Measurements from ENCODE around the gene GAS7.
"Not testable (repeated sequence)": the region's sequence is repeated elsewhere in the genome, so short reads cannot be mapped to it uniquely, and the experiment has no call there.

The GAS7 gene

DNA sequence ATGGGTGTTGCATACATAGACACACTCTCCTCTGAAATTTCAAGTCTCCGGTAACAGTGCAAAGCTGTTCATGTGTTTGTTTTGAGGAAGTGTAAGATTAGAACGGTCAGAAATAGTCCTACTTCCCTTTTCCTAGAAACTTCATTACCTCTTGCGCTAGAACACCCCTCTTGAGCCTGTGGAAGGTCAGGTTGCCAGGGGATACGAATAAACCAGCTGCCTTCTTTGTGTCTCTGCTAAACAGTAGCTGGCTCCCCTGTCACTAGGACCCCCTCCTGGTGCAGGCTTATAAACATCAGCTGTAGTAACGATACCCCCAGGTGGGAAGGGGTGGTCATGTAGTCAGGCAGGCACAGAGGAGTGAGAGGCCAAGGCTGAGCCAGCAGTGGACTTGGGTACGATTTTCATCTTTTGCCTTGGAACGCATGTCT, 179.9 kb downstream of the GAS7 start:
- Mint-ChIP-seq H3K4me1 (peaks cover 19% of the 10 kb centered on the region), H3K36me3 (no peaks in the 10 kb centered on the region), H3K9me3 (no peaks in the 10 kb centered on the region), H3K27ac (peak overlapping the region; percentile 20), H3K4me3 (no peak overlapping the region)
- ATAC-seq (no peak), DNase-seq (ENCODE audit: low spot score in 2 of 2) (no peak)

DNA sequence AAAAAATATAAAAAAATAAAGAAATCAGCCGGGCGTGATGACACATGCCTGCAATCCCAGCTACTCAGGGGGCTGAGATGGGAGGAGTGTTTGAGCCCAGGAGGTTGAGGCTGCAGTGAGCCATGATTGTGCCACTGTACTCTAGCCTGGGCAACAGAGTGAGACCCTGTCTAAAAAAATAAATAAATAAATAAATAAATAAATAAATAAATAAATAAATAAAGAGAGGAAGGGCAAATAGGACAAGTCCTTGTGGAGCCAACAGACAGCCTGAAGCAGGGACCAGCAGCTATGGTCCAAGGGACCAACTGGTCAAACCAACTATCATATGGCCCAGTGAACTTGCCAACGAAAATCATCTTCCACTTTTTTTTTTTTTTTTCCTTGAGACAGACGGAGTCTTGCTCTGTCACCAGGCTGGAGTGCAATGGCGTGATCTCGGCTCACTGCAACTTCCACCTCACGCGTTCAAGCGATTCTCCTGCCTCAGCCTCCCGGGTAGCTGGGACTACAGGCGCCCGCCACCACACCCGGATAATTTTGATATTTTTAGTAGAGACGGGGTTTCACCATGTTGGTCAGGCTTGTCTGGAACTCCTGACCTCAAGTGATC, 181.3 kb downstream of the GAS7 start:
- not testable (repeated sequence) for ATAC-seq; H3K4me3 Mint-ChIP-seq; H3K27ac Mint-ChIP-seq; H3K36me3 Mint-ChIP-seq; H3K9me3 Mint-ChIP-seq; DNase-seq (ENCODE audit: low spot score in 2 of 2)
- H3K4me1 Mint-ChIP-seq: peaks cover 24% of the 10 kb centered on the region

- no peak for DNase-seq (ENCODE audit: low spot score in 2 of 2)
- Mint-ChIP-seq H3K4me3 (no peak overlapping the region), H3K4me1 (peaks cover 16% of the 10 kb centered on the region), H3K36me3 (no peaks in the 10 kb centered on the region), H3K27ac (peak overlapping the region; percentile 75), H3K9me3 (no peaks in the 10 kb centered on the region)
- ATAC-seq: no peak
Measured at GRCh38 chr17:10013365-10014112, 184.9 kb downstream of the GAS7 start.

GRCh38 chr17:10010752-10011151, 187.7 kb downstream of the GAS7 start:
- Mint-ChIP-seq H3K36me3 (no peaks in the 10 kb centered on the region), H3K27ac (no peak overlapping the region), H3K9me3 (no peaks in the 10 kb centered on the region), H3K4me1 (peaks cover 16% of the 10 kb centered on the region), H3K4me3 (no peak overlapping the region)
- no peak for ATAC-seq
- no peak for DNase-seq (ENCODE audit: low spot score in 2 of 2)

DNA sequence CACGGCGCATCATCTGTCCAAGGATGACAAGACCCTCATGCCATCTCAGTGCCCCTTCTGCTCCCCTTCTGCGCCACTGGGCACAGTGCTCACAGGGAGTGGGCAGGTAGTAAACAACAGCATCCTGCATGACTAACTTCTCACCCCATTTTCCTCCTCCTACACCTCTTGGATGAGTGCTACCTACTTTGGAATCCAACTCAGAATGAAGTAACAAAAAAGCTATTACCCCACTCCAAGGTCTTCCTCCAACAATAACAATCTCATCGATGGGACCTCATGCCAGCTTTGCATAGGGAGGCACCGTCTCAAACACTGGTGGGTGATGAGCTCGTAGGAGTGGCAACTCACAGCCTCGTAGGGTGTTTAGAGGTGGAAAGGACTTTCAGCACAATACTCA, 194.7 kb downstream of the GAS7 start:
- Mint-ChIP-seq H3K4me3 (no peak overlapping the region), H3K27ac (no peak overlapping the region), H3K9me3 (no peaks in the 10 kb centered on the region), H3K4me1 (peaks cover 13% of the 10 kb centered on the region), H3K36me3 (no peaks in the 10 kb centered on the region)
- DNase-seq (ENCODE audit: low spot score in 2 of 2) (no peak), ATAC-seq (no peak)

DNA sequence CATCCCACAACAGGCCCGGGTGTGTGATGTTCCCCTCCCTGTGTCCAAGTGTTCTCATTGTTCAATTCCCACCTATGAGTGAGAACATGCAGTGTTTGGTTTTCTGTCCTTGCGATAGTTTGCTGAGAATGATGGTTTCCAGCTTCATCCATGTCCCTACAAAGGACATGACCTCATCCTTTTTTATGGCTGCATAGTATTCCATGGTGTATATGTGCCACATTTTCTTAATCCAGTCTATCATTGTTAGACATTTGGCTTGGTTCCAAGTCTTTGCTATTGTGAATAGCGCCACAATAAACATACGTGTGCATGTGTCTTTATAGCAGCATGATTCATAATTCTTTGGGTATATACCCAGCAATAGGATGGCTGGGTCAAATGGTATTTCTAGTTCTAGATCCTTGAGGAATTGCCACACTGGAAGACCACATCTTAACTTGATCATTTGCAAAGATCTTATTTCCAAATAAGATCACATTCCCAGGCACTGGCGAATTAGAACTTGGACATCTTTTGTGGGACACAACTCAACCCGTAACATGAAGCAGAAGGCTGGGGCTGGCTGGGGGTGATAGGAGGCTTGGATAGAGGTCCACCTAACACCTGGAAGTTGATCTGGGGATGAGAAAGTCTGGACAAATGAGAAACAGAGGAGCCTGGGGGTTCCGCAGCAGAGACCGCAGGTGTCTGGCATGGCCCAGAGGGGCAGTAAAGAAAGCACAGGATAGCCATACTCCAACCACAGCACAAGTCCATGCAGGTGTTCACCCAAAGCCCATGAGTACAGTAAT, 195.6 kb downstream of the GAS7 start:
- DNase-seq (ENCODE audit: low spot score in 2 of 2); H3K9me3 Mint-ChIP-seq; H3K27ac Mint-ChIP-seq; H3K4me3 Mint-ChIP-seq; H3K36me3 Mint-ChIP-seq; ATAC-seq: not testable (repeated sequence)
- H3K4me1 Mint-ChIP-seq: peaks cover 13% of the 10 kb centered on the region

DNA sequence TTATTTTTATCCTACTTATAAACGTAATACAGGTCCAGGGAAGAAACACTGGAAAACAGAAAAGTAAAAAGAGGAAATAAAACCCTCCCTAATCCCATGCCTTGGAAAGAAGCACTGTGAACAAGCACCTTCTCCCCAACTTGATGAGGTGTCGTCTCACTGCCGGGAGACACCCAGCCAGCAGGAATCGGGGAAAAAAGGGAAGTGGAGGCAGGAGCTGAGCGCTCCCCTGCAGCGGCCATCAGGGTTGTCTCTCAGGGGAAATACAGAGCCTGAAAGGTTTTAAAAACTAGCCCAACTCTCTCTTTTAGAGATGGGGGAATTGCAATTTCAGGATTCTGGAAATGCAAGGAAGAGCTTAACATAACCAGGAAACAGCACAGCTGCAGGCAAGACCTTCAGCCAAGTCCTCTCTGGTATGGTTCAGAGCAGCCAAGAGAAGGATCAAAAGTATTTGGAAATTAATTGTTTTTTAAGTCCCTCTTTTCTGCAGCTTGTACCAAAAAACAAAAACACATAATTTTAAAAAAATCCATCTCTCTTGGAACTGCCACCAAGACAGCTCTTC, 197.0 kb downstream of the GAS7 start:
- no peak for ATAC-seq
- Mint-ChIP-seq H3K27ac (no peak overlapping the region), H3K9me3 (no peaks in the 10 kb centered on the region), H3K4me1 (peaks cover 13% of the 10 kb centered on the region), H3K4me3 (no peak overlapping the region), H3K36me3 (no peaks in the 10 kb centered on the region)
- DNase-seq (ENCODE audit: low spot score in 2 of 2): no peak

DNA sequence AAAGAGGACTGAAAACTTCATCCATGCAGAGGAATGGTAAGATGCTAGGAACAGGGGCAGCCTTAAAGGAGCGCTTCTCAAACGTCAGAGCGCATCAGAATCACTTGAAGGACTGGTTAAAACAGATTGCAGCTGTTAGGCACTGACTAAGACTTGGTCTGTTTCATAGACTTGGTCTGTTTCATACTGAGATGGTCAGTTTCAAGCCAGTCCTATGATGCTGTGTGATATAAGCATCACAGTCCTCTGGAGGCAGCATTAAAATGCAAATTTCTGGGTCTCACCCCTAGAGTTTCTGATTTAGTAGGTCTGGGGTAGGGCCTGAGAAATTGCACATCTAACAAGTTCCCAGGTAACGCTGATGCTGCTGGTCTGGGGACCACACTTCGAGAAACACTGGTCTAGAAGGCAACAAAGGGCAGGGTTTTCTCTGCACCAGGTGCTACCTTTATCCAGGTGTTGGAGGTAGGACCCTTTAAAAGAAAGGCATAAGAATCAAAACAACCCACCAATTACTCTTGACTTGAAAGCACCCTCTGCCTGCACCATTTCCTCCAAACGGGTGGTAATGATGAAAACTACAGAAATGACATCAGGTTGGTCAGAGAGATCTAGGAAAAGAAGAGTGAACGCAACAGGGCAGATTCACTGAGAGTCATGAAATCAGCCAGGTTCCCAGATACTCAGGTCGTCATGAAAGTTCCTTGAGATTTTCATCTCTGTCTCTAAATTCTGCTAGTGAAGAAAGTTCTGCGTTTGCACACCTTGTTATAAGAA, 198.3 kb downstream of the GAS7 start:
- H3K27ac Mint-ChIP-seq: no peak overlapping the region
- no peaks in the 10 kb centered on the region for H3K9me3 Mint-ChIP-seq
- H3K4me1 Mint-ChIP-seq: peaks cover 13% of the 10 kb centered on the region

GRCh38 chr17:9998060-9998459, 200.3 kb downstream of the GAS7 start:
- Mint-ChIP-seq H3K36me3 (no peaks in the 10 kb centered on the region), H3K4me1 (peaks cover 13% of the 10 kb centered on the region), H3K27ac (no peak overlapping the region), H3K4me3 (no peak overlapping the region), H3K9me3 (no peaks in the 10 kb centered on the region)
- ATAC-seq (no peak), DNase-seq (ENCODE audit: low spot score in 2 of 2) (no peak)

More for the DNA sequence above, 198.3 kb downstream of the GAS7 start:
- DNase-seq (ENCODE audit: low spot score in 2 of 2): no peak
- no peaks in the 10 kb centered on the region for H3K36me3 Mint-ChIP-seq
- H3K4me3 Mint-ChIP-seq: no peak overlapping the region
- ATAC-seq: peak; percentile 57

- ATAC-seq (no peak), DNase-seq (ENCODE audit: low spot score in 2 of 2) (no peak)
- H3K27ac Mint-ChIP-seq: no peak overlapping the region
- H3K9me3 Mint-ChIP-seq: no peaks in the 10 kb centered on the region
- H3K4me3 Mint-ChIP-seq: no peak overlapping the region
- no peaks in the 10 kb centered on the region for H3K4me1 Mint-ChIP-seq
- no peaks in the 10 kb centered on the region for H3K36me3 Mint-ChIP-seq
Measured at GRCh38 chr17:9994761-9995160, 203.6 kb downstream of the GAS7 start.

- Mint-ChIP-seq H3K36me3 (no peaks in the 10 kb centered on the region), H3K9me3 (peaks cover 3% of the 10 kb centered on the region), H3K27ac (no peak overlapping the region), H3K4me3 (no peak overlapping the region), H3K4me1 (peaks cover 12% of the 10 kb centered on the region)
- ATAC-seq (no peak), DNase-seq (ENCODE audit: low spot score in 2 of 2) (no peak)
Measured at GRCh38 chr17:9991796-9992195, 206.6 kb downstream of the GAS7 start.

- H3K27ac Mint-ChIP-seq: no peak overlapping the region
Measured at GRCh38 chr17:9991351-9991750, 207.1 kb downstream of the GAS7 start.

DNA sequence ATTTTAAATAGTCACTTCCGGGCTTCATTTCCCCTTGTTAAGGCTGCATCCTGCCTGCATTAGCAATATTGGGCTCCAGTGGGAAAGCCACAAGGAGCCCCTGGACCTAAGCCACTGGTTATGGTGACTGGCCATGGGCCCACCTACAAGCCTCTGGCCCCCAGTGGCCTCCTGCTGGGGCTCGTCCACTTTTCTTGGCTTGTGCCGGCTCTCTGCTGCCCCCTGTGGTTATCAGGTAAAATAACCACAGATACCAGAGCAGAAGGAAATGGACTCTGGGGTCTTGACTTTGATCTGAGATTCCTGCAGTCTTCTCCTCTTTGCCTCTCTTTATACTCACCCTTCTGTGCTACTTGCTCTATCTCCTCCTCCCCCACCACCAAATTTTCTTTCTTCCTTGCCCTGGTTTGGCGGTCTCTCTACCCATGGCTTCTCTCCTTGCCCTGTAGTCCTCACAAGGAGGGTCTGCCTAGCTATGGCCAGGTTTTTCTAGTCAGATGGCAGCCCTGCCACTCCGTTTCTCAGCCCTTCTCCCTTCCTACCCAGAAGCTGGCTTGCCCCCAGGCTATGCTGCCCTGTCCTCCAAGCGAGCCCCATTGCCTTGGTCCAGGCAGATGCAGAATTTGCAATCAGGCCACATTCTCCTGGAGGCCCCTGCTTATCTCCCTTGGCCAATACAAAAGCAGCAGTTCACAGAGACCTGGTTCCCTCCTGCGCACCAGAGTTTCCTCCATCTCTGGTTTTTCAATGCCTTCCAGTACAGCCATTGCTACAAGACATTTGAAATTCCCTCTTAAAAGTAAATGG, 210.4 kb downstream of the GAS7 start:
- DNase-seq (ENCODE audit: low spot score in 2 of 2): peak; percentile 22 to 54
- Mint-ChIP-seq H3K4me3 (no peak overlapping the region), H3K36me3 (no peaks in the 10 kb centered on the region), H3K9me3 (peaks cover 3% of the 10 kb centered on the region), H3K4me1 (peaks cover 12% of the 10 kb centered on the region), H3K27ac (no peak overlapping the region)
- no peak for ATAC-seq

More at GRCh38 chr17:9991351-9991750, 207.1 kb downstream of the GAS7 start:
- Mint-ChIP-seq H3K36me3 (no peaks in the 10 kb centered on the region), H3K4me1 (peaks cover 12% of the 10 kb centered on the region), H3K9me3 (peaks cover 3% of the 10 kb centered on the region), H3K4me3 (no peak overlapping the region)
- ATAC-seq (no peak), DNase-seq (ENCODE audit: low spot score in 2 of 2) (no peak)

- Mint-ChIP-seq H3K9me3 (peaks cover 3% of the 10 kb centered on the region), H3K27ac (peak overlapping the region; percentile 11), H3K4me3 (no peak overlapping the region), H3K36me3 (no peaks in the 10 kb centered on the region), H3K4me1 (peaks cover 20% of the 10 kb centered on the region)
- DNase-seq (ENCODE audit: low spot score in 2 of 2) (no peak), ATAC-seq (no peak)
Measured at GRCh38 chr17:9986754-9987382, 211.5 kb downstream of the GAS7 start.
